ENCODE measurements around the gene SLC38A9.

DNA sequence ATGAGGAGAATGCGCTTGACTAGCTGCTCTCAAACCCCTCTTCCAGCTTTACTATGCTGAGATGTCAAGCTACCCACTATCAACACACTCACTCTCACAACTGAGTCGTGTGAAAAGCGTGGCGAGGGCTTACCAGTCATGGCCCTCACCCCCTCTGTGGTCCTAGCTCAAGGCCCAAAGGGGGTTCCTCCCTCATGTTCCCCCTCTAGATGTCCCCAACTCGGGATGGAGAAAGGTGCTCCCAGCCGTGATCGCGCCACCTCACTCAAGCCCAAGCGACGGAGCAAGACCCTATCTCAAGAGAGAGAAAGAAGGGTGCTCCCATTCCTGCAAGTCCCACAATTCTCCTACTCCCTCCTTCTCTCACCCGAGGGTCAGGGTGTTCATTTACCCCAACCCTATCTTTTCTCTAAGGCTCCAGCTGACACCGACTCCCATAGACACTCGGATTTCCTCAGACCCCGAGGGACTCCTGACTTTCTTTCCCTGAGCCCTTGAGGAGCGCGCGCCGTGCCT is 559 bp downstream of the SLC38A9 start:
- no peak for TF ChIP-seq POLR2A (IDR thresholded peaks at IDR 0.05)
- TF ChIP-seq, protein P1, sequence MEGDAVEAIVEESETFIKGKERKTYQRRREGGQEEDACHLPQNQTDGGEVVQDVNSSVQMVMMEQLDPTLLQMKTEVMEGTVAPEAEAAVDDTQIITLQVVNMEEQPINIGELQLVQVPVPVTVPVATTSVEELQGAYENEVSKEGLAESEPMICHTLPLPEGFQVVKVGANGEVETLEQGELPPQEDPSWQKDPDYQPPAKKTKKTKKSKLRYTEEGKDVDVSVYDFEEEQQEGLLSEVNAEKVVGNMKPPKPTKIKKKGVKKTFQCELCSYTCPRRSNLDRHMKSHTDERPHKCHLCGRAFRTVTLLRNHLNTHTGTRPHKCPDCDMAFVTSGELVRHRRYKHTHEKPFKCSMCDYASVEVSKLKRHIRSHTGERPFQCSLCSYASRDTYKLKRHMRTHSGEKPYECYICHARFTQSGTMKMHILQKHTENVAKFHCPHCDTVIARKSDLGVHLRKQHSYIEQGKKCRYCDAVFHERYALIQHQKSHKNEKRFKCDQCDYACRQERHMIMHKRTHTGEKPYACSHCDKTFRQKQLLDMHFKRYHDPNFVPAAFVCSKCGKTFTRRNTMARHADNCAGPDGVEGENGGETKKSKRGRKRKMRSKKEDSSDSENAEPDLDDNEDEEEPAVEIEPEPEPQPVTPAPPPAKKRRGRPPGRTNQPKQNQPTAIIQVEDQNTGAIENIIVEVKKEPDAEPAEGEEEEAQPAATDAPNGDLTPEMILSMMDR (IDR thresholded peaks at IDR 0.05), result no peak
